GM19099 (cell line): ENCODE data around the gene COL12A1.

Source experiments
- POLR2A ChIP-seq: IDR thresholded peaks from 3 replicates; pipeline ENCODE4 v1.6.1; 2011; ENCODE audit warnings: low read depth; ENCODE audit not compliant: insufficient read length; ENCODE audit errors: extremely low read depth

The COL12A1 gene

DNA sequence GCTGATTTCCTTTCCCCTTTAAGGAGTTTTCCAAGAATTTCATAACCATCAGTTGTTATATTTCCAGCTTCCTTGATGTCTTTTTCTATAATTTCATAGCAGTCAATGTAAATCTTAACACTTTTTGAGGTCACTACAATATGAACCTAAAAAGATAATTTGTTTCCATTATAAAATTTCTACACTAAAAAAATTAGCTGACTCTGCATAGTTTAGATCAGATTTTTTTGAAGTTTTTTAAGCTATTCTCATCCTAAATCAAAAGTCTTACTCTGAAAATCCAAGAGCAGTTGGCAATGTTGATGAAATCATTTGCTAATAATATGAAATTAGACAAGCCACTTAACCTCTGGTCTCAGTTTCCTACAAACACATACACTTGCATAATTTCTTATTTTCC is 96.8 kb downstream of the COL12A1 start:
- no peak for TF ChIP-seq POLR2A

DNA sequence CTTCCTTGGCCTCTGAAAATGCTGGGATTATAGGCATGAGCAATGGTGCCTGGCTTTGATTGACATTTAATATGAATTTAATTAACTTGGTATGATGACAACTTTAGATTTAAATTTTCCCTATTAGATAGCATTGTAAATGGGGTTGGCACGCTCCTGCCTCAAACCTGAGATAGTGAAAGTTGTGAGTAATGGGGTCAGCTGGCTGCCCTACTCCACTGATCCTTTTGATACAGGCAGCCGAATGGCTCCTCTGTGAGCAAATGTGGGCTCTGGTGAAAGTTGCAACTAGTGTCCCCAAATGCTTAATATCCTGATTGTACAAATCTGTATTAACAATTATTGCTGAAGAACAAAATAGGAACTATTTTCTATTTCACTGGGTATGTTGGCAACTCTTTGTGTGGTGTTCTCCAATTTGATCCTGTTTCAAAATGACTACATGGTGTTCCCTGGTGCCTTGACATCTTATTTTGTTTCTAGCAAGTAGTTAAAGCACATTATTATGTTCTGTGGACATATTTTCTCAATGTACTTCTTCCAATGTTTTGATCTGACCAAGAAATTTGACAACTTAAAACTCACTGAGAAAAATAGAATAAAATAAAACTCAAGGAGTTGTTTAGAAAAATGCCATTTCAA is 97.4 kb downstream of the COL12A1 start:
- no peak for TF ChIP-seq POLR2A

DNA sequence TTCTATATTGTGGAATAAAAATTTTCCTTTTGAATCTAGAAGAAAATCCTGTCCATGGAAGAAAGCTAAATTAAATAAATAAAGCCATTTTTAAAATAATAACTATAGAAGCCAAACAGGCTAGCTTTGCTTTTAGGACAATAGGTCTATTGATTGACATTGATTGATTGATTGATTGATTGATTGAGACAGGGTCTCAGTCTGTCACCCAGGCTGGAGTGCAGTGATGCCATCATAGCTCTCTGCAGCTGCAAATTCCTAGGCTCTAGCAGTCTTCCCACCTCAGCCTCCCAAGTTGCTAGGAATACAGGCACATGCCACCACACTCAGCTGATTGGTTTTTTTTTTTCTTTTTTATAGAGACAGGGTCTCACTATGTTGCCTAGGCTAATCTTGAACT is 97.9 kb downstream of the COL12A1 start:
- no peak for TF ChIP-seq POLR2A

DNA sequence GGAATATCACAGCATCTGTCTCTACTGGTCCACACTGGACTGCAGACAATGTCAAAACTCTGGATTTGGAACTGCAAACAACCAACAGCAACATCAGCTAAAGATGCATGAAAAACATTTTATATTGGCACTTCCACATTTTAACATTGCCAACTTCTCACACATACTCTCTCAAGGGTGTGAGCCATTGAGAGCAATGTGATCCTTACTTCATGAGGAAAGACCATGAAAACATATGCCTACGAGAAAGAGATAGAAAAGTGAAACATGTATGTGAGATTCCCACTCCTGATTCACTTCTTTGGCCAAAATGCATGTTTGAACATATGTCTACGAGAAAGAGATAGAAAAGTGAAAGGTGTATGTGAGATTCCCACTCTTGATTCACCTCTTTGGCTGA is 99.4 kb downstream of the COL12A1 start:
- TF ChIP-seq POLR2A: no peak

DNA sequence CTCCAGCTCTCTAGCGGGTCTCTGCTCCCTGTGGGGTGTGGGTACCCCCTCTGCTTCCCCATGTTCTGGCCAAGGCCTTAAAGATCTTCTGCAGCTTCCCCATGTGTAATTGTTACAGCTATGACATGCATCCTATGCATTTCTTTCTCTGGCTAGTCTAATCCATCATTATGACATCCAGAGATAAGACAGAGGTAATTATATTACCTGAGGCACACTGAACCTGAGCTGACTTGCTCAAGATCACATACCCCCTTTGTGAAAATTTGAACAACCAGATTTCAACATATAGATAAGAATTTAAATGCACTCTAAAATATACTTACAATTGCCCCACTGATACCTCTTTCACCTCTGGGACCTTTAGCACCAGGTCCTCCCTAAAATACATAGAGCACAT is 102.4 kb downstream of the COL12A1 start:
- TF ChIP-seq POLR2A: no peak

DNA sequence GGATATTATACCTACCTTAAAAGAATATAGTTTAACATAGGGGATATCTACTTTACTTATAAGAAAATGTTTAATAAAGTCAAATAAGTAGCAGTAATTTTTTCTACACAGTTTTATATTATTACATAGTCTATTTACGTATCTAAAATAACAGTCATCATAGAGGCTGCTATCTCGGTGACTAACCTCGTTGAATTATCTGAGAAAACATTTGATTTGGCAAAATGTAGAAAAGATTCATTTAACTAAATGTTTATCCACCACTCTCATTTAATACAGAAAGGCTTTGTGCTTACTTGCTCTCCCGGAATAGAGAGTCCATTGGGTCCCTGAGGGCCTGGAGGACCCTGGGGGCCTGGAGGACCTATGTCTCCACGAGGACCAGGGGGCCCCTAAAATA is 103.6 kb downstream of the COL12A1 start:
- no peak for TF ChIP-seq POLR2A

DNA sequence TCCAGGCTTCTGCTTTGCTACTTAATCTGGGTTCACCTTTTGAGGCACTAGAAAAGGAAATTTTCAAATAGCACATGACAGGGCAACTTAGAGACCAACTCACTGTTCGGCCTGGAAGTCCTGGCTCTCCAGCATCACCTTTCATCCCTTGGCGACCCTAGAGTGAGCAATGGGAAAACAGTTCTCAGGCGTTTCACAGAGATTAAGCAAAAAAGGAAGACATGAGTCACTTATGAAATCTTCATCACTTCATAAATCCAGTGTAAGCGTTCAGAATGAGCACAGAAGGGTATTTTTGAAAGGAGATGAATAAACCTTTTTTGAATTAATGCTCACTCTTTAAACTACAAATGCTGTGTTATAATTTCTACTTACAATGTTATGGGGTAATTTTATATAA is 104.0 kb downstream of the COL12A1 start:
- no peak for TF ChIP-seq POLR2A

DNA sequence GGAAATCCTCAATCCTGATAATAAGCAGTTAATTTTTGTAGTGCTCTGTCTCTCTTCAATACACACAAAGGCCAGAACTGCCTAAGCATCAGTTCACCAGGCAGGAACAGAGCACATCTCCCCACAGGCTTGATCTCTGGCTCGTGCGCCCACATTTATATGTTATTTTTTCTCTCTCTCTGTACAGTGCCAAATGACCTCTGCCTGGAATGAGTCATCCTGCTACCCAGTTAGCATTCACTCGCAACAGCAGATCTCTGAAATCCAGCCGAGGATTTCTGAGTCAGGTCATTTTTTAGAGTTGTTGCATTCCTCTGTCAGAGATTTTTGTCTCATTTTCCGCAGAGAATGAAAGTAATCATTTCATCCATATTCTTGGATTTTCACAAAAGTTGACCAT is 107.1 kb downstream of the COL12A1 start:
- no peak for TF ChIP-seq POLR2A

DNA sequence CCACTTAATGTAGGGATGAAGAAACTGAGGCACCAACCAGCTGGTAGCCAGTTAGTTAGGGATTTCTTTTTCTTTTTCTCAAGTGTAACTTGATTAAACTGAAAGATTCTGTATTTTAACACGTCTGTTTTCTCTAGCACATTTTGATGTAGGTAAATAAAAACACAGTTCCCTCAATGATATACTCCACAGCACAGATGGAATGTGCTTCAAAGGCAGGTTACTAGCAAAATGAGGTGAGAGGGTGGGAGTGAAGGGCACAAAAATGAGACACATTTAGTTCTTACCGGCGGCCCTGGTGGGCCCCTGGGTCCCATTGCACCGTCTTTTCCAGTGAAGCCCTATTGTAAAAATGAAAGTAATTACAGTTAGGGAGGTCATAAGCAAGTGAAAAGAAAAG is 108.9 kb downstream of the COL12A1 start:
- no peak for TF ChIP-seq POLR2A

DNA sequence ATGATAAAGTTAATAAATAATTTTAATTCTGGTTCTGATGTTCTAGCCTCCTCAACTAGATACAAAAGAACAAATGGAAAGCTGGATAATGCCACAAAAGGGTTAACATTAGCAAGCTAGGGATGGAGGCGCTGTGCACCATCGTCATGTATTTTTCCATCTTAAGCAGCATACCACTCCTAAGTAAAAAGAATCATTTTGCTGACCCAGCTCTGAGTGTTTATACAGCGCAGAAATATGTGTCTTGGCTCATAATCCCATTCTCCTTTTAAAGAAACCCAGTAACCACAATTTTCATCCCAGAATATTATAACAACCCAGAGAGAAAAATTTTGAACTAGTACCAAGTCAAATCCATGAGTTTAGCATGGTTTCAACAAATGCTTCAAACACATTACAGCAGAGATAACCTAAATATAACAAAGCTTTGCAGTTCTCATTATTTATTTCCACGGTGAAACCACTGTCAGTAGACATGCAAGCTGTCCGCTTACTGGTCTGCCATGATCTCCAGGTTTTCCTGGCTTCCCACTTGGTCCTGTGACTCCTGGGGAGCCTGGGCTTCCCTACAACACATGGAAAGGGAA is 111.1 kb downstream of the COL12A1 start:
- TF ChIP-seq POLR2A: no peak

DNA sequence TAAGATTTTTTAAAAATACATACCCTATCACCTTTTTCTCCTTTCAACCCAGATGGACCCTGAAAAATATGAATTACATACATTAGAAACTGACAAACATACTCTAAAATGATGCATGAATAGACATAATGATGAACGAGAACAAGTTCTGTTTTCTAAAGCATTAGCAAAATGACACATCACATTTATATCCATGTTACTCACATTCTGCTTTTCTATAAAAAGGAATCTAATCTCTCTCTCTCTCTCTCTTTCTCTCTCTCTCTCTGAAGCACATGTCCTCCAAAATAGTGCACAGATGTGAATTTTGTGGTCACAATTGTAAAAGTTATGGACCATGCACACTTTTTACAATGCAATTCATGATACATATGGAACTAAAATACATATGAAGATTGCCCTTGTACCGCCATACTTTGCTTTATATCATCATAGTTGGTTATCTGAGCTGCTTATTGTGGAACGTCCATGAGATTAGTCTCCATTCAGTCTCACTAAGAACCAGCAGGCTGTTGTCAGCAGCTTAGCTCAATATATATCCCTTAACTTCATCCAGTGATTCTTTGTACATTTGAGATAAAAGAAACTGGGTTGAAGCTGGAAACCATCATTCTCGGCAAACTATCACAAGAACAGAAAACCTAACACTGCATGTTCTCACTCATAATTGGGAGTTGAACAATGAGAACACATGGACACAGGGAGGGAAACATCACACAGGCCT is 114.2 kb downstream of the COL12A1 start:
- TF ChIP-seq POLR2A: no peak

DNA sequence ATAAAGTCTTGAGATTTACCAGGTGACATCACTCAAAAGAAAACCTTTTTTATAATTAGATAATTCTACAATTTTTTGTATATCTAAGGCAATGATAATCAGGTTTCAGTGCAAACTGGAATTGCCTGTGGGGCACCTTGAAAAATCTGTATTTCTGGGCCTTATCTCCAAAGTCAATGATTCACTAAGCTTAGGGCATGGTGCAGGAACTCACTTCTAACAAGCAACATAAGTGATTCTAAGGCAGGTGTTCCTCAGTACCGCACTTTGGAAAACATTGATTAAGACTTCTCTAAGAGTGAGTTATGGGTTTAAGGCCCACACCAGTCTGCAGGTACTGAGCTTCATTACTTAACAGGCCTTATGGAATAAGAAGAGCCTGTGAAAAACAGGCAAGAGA is 115.3 kb downstream of the COL12A1 start:
- TF ChIP-seq POLR2A: no peak

DNA sequence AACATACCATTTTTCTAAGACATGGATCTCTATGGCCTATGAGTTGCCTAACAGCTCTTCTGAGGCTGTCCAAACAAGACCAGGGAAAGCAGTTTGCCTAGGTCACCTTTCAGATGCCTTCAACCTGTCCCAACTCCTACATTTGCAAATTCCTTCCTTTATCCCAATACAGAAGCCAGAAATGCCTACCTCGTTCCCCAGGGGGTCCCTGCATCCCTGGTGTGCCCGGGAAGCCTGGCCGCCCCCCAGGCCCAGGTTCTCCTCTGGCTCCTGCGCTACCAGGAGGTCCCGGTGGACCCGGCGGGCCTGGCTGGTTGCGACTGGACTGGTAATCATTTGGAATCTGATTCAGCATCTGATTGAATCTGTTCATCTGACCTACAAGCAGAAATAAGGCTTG is 115.9 kb downstream of the COL12A1 start:
- no peak for TF ChIP-seq POLR2A

DNA sequence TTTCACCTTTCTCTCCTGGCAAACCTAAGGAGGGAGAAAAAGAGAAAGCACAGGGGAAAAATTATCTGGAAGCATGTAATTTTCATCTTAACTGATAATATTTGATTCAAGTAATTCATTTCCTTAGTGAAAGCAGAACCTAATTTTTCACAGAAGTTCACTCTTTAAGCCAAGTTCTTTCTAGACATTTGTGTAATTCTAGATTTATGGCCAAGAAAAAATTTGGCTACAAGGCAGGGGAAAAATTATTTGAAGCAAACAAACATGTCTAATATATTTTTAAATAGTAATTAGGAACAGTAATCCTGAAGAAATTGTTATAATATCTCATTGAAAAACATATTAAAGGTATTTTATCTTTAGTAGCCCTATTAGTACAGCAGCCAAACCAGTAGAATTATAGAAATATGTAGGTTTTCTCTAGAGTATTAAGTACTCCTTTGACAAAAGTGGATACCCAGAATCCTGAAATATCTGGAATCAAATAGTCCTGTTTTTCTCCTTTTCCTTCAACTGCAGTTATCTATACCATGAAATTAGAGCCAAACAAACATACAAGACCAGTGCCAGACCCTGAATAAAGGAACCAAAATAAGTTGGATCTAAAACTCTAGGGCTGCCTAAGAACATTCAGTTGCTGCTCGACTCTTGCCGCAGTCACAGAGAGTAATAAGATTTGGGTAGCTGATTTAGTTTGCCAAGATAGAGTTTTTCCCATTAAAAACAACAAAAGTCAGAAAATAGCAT is 116.5 kb downstream of the COL12A1 start:
- TF ChIP-seq POLR2A: no peak

DNA sequence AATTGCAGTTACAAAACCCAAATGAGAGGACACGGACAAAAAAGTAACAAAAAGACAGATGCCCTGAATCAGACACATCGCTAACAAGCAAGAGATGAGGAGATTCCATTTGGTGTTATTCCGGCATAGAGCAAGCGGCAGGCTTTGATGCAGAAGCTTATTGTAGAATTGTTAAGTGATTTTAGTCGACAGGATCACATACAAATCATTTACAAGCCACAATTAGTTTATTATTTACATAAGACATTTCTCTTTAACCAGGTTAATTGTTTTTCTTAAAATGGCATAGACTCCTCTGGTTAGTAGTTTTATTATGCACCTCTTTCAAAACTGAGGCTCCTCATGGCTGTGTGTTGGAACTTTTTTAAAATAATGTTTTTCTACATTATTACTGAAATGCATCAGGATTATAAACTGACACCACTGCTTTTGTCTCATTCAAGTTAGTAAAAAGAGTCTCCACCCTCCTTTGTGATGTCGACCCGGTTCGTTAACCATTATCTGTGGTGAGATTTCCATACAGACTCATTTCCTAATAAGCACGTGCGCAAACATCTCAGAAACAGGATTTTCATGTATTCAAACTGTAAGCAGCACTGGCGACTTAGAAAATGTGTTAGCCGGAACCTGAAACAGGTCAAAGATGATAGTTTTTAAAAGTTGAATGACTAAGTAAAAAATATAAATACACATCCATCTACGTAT is 119.8 kb downstream of the COL12A1 start:
- TF ChIP-seq POLR2A: no peak
